ENCODE data around the gene ITGA7.

The ITGA7 gene

DNA sequence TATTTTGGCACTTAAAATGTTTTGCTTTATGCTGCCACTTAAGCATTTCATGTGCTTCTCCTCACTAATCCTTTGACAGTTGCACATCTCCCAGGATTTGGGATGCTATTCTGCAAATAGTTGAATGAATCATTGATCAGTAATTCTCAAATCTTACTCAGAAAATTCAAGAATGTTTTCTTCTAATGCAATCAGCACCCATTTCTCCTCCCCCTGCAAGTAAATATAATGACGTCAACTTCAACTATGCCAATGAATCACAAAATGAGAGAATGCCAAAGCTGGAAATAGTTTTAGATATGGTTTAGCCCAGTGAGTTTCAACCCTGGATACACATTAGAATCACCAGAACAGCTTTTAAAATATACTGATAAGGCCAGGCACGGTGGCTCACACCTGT is 6.0 kb upstream of the ITGA7 start:
- ChIA-PET POLR2A (interaction anchor here (0.6 kb wide), 1 partner anchor 1716 kb away, joined by 3 read pairs; no protein-coding TSS in a partner anchor), CTCF (interaction anchor here (0.7 to 2.5 kb wide), 2 partner anchors 57 kb away, joined by 4 to 12 read pairs; no protein-coding TSS in a partner anchor)
- H3K4me3 ChIP-seq (ENCODE audit: low read depth, low read length): no peak overlapping the region
- no peak for DNase-seq (ENCODE audit: low read depth, low spot score)
- TF ChIP-seq CTCF (IDR thresholded peaks at IDR 0.05; ENCODE audit: insufficient read depth, low read length, missing control alignments): no peak

DNA sequence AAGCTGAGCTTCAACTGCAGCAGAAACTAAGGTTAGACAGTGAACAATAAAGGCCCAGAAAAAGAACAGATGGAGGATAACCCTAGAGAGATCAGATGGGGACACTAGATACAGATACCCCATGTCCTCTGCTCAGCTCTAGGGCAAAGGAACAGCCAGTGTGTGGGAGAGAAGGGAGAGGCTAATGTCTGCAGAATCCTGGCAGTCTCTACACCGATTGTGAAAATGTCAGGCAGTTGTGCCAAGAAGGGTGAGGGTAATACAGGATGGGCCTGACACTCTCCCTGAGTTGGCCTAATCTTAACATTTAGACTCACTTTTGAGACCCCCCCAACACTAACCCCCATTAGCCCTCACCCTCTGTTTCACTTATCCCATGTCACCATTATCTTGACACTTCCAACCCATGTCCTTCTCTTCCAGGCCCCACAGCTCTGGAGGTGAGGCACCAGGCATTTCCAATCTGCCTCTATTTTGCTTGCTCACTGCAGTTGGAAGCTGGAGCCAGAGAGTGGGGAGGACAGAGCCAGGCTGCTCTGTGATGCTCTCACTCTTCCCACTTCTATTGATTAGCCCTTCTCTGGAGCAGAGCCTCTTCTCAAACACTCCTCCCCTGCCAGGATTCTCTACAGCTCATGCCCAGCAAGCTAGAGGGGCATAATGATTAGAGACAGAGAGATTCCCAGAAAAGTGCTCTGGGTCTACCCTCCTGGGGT is 5.2 kb upstream of the ITGA7 start:
- no peak for TF ChIP-seq CTCF (IDR thresholded peaks at IDR 0.05; ENCODE audit: insufficient read depth, low read length, missing control alignments)
- DNase-seq (ENCODE audit: low read depth, low spot score): no peak
- POLR2A ChIA-PET: no interaction called here
- CTCF ChIA-PET: interaction anchor here (1.2 to 2.5 kb wide), 5 partner anchors 7 to 56 kb away, joined by 3 to 12 read pairs (median 5); partner anchors contain the start of gene RDH5
- no peak overlapping the region for H3K4me3 ChIP-seq (ENCODE audit: low read depth, low read length)

GRCh38 chr12:55711786-55712553 is 4.3 kb upstream of the ITGA7 start:
- no peak overlapping the region for H3K4me3 ChIP-seq (ENCODE audit: low read depth, low read length)
- no peak for DNase-seq (ENCODE audit: low read depth, low spot score)
- TF ChIP-seq CTCF (IDR thresholded peaks at IDR 0.05; ENCODE audit: insufficient read depth, low read length, missing control alignments): no peak
- ChIA-PET CTCF (interaction anchor here (1.2 to 2.5 kb wide), 5 partner anchors 8 to 55 kb away, joined by 3 to 12 read pairs (median 5); partner anchors contain the start of gene RDH5), POLR2A (no interaction called here)

- POLR2A ChIA-PET: no interaction called here
- CTCF ChIA-PET: interaction anchor here (1.6 kb wide), 1 partner anchor 62 kb away, joined by 5 read pairs; no protein-coding TSS in a partner anchor
- no peak for DNase-seq (ENCODE audit: low read depth, low spot score)
- H3K4me3 ChIP-seq (ENCODE audit: low read depth, low read length): peak overlapping the region; percentile 18
- no peak for TF ChIP-seq CTCF (IDR thresholded peaks at IDR 0.05; ENCODE audit: insufficient read depth, low read length, missing control alignments)
Observed at GRCh38 chr12:55708695-55709233, 1.1 kb upstream of the ITGA7 start.

- POLR2A ChIA-PET: interaction anchor here (1.2 kb wide), 1 partner anchor 22 kb away, joined by 3 read pairs; no protein-coding TSS in a partner anchor
- TF ChIP-seq CTCF (IDR thresholded peaks at IDR 0.05; ENCODE audit: insufficient read depth, low read length, missing control alignments): no peak
- CTCF ChIA-PET: interaction anchor here (1.4 to 1.6 kb wide), 2 partner anchors 51 to 60 kb away, joined by 5 to 8 read pairs; no protein-coding TSS in a partner anchor
- no peak for DNase-seq (ENCODE audit: low read depth, low spot score)
- peak overlapping the region; percentile 64 for H3K4me3 ChIP-seq (ENCODE audit: low read depth, low read length)
Observed at GRCh38 chr12:55707219-55707671, 459 bp downstream of the ITGA7 start.

Data from AG04449 (cell line).